MM.1S (cell line): ENCODE measurements around the gene PYGO2.

Experiments
- DNase-seq: peaks from one replicate; pipeline ENCODE4 v3.0.0-alpha.2; 2015
- H2AFZ ChIP-seq: fragments of 300-600 bp; sonication (generic); 2 replicates; pipeline ENCODE4 v1.6.0; 2016; ENCODE audit warnings: antibody characterized with exemption, low read length
- H3F3A ChIP-seq: fragments of 300-600 bp; sonication (generic); 2 replicates; pipeline ENCODE4 v1.6.1; 2016; ENCODE audit warnings: mild to moderate bottlenecking, antibody characterized with exemption, low read length, moderate library complexity, mixed read lengths; ENCODE audit not compliant: insufficient read depth
- H3K27ac ChIP-seq: fragments of 300-600 bp; sonication (generic); 2 replicates; pipeline ENCODE4 v1.5.1; 2016; ENCODE audit warnings: mild to moderate bottlenecking, low read length
- H3K27me3 ChIP-seq: fragments of 300-600 bp; sonication (generic); replicated peaks from 2 replicates; pipeline ENCODE4 v1.6.0; 2016; ENCODE audit warnings: low read length; ENCODE audit not compliant: insufficient read depth
- H3K36me3 ChIP-seq: fragments of 300-600 bp; sonication (generic); replicated peaks from 2 replicates; pipeline ENCODE4 v1.6.1; 2016; ENCODE audit warnings: mild to moderate bottlenecking, low read length, mixed read lengths; ENCODE audit not compliant: insufficient read depth
- H3K4me1 ChIP-seq: fragments of 300-600 bp; sonication (generic); 2 replicates; pipeline ENCODE4 v1.6.1; 2016; ENCODE audit warnings: low read length, mixed read lengths
- H3K4me2 ChIP-seq: fragments of 300-600 bp; sonication (generic); 2 replicates; pipeline ENCODE4 v1.6.0; 2016; ENCODE audit warnings: low read depth, low read length
- H3K4me3 ChIP-seq: fragments of 300-600 bp; sonication (generic); 2 replicates; pipeline ENCODE4 v1.5.1; 2016; ENCODE audit warnings: low read length, mixed read lengths
- H3K79me2 ChIP-seq: fragments of 300-600 bp; sonication (generic); 2 replicates; pipeline ENCODE4 v1.6.1; 2016; ENCODE audit warnings: mixed run types, low read length, mixed read lengths
- H3K9ac ChIP-seq: fragments of 300-600 bp; sonication (generic); 2 replicates; pipeline ENCODE4 v1.6.1; 2016; ENCODE audit warnings: low read length, mixed read lengths
- H3K9me2 ChIP-seq: fragments of 300-600 bp; sonication (generic); replicated peaks from 2 replicates; pipeline ENCODE4 v1.6.1; 2016; ENCODE audit warnings: mild to moderate bottlenecking, low read length, mixed read lengths; ENCODE audit not compliant: insufficient read depth
- H3K9me3 ChIP-seq: fragments of 300-600 bp; sonication (generic); replicated peaks from 2 replicates; pipeline ENCODE4 v1.6.1; 2016; ENCODE audit warnings: mild to moderate bottlenecking, low read length, mixed read lengths; ENCODE audit not compliant: insufficient read depth
- H4K20me1 ChIP-seq: fragments of 300-600 bp; sonication (generic); 2 replicates; pipeline ENCODE4 v1.6.1; 2016; ENCODE audit warnings: mild to moderate bottlenecking, low read length, moderate library complexity, mixed read lengths; ENCODE audit not compliant: insufficient read depth
- EZH2 ChIP-seq: fragments of 300-600 bp; sonication (generic); optimal IDR thresholded peaks from 2 replicates; pipeline ENCODE3; 2017; ENCODE audit warnings: low read depth, mild to moderate bottlenecking, antibody characterized with exemption, low read length, mixed read lengths
- EZH2phosphoT487 ChIP-seq: fragments of 300-600 bp; sonication (generic); IDR thresholded peaks from 2 replicates; pipeline ENCODE4 v1.6.1; 2018; ENCODE audit warnings: antibody characterized with exemption, low read length
- TF ChIP-seq, protein P1 (sequence below): fragments of 300-600 bp; sonication (generic); IDR thresholded peaks from 2 replicates; pipeline ENCODE4 v1.5.1; 2016; ENCODE audit warnings: antibody characterized with exemption, low read length, mixed read lengths

PYGO2 gene

GRCh38 chr1:154951901-154952657 is 9.5 kb downstream of the PYGO2 start:
- peak overlapping the region; percentile 80 for H3K4me3 ChIP-seq

DNA sequence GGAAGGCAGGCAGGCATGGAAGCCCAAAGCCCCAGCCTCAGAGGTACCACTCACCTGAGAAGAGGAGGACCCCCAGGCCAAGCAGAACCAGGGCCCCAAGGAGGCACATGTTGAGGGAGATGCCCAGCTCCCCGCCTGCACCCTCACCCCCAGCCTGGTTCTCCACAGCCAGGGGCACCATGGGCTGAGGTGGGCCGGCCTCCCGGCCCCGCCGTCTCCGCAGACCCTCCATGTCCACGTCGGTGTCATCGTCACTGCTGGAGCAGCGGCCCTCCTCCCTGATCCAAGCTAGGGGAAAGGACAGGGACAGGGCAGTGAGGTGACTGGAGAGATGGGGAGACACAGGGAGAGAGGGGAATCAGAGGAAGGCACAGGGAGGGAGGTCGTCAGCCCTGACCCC is 13.5 kb downstream of the PYGO2 start:
- Histone ChIP-seq H3K36me3 (0 out of 2 replicates have a peak, but pooled peaks cover 5% of the 10 kb centered on the region), H3F3A (peaks cover 81% of the 10 kb centered on the region), H4K20me1 (no peaks in the 10 kb centered on the region), H3K4me1 (peaks cover 64% of the 10 kb centered on the region), H3K4me2 (peak overlapping the region; percentile 26; the same call in 1 of the 2 replicates), H3K27me3 (no peaks in the 10 kb centered on the region), H3K9me2 (no peaks in the 10 kb centered on the region), H3K9me3 (no peaks in the 10 kb centered on the region), H2AFZ (no peak overlapping the region), H3K79me2 (peaks cover 80% of the 10 kb centered on the region), H3K27ac (peak overlapping the region; percentile 47; the same call in 1 of the 2 replicates), H3K4me3 (no peak overlapping the region), H3K9ac (peak overlapping the region; percentile 8; the same call in 1 of the 2 replicates)
- TF ChIP-seq, protein P1, sequence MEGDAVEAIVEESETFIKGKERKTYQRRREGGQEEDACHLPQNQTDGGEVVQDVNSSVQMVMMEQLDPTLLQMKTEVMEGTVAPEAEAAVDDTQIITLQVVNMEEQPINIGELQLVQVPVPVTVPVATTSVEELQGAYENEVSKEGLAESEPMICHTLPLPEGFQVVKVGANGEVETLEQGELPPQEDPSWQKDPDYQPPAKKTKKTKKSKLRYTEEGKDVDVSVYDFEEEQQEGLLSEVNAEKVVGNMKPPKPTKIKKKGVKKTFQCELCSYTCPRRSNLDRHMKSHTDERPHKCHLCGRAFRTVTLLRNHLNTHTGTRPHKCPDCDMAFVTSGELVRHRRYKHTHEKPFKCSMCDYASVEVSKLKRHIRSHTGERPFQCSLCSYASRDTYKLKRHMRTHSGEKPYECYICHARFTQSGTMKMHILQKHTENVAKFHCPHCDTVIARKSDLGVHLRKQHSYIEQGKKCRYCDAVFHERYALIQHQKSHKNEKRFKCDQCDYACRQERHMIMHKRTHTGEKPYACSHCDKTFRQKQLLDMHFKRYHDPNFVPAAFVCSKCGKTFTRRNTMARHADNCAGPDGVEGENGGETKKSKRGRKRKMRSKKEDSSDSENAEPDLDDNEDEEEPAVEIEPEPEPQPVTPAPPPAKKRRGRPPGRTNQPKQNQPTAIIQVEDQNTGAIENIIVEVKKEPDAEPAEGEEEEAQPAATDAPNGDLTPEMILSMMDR: no peak
- no peak for TF ChIP-seq EZH2
- TF ChIP-seq EZH2phosphoT487: no peak
- DNase-seq: no peak

More at GRCh38 chr1:154951901-154952657, 9.5 kb downstream of the PYGO2 start:
- Histone ChIP-seq H3K9ac (peak overlapping the region; percentile 92), H4K20me1 (no peaks in the 10 kb centered on the region), H3F3A (peaks cover 81% of the 10 kb centered on the region), H3K9me2 (no peaks in the 10 kb centered on the region), H3K9me3 (no peaks in the 10 kb centered on the region), H3K36me3 (0 out of 2 replicates have a peak, but pooled peaks cover 5% of the 10 kb centered on the region), H2AFZ (no peak overlapping the region), H3K4me2 (peak overlapping the region; percentile 90), H3K4me1 (peaks cover 57% of the 10 kb centered on the region), H3K79me2 (peaks cover 74% of the 10 kb centered on the region), H3K27me3 (no peaks in the 10 kb centered on the region), H3K27ac (peak overlapping the region; percentile 95)
- peak; percentile 93 for DNase-seq
- TF ChIP-seq EZH2 (no peak), EZH2phosphoT487 (no peak)
- TF ChIP-seq, protein P1: no peak

GRCh38 chr1:154945962-154946850 is 15.4 kb downstream of the PYGO2 start:
- Histone ChIP-seq H4K20me1 (no peaks in the 10 kb centered on the region), H3K4me3 (no peak overlapping the region), H3K79me2 (peaks cover 71% of the 10 kb centered on the region), H3K9me3 (no peaks in the 10 kb centered on the region), H3K9ac (peak overlapping the region; percentile 89; the same call in 1 of the 2 replicates), H3K9me2 (no peaks in the 10 kb centered on the region), H3K4me1 (peaks cover 79% of the 10 kb centered on the region), H3F3A (peaks cover 80% of the 10 kb centered on the region), H3K27me3 (no peaks in the 10 kb centered on the region), H3K27ac (peak overlapping the region; percentile 91; the same call in 1 of the 2 replicates), H3K36me3 (0 out of 2 replicates have a peak, but pooled peaks cover 5% of the 10 kb centered on the region), H3K4me2 (peak overlapping the region; percentile 87), H2AFZ (no peak overlapping the region)
- no peak for DNase-seq
- no peak for TF ChIP-seq EZH2phosphoT487
- TF ChIP-seq, protein P1: no peak
- no peak for TF ChIP-seq EZH2
